NCI-H1436 treated with DMSO at 0.1 percent for 48 hours (cell line): Measurements from ENCODE around the gene ZNF487.
A peak's percentile ranks its signal among the peaks of the same experiment; 100 is the strongest.
"Not testable (repeated sequence)": the region's sequence is repeated elsewhere in the genome, so short reads cannot be mapped to it uniquely, and the experiment has no call there.

ENCODE experiments used
- DNase-seq: peaks from one replicate; lab custom pipeline; 2025; lab: John Stamatoyannopoulos, UW

ZNF487 gene

DNA sequence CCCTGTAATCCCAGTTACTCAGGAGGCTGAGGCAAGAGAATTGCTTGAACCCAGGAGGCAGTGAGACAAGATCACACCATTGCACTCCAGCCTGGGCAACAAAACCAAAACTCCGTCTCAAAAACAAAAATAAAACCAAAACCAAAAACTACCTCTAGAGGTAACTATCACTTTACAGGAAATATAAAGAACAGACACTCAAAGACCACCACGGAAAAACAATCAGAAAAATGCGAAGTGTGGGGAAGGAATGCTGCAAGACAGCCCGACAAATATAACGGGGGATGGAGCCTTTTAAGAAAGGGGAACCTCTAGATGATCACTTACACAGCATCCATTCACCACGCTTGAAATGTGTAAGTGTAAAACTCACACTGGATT lies 32.2 kb upstream of the ZNF487 start:
- DNase-seq, result no peak

DNA sequence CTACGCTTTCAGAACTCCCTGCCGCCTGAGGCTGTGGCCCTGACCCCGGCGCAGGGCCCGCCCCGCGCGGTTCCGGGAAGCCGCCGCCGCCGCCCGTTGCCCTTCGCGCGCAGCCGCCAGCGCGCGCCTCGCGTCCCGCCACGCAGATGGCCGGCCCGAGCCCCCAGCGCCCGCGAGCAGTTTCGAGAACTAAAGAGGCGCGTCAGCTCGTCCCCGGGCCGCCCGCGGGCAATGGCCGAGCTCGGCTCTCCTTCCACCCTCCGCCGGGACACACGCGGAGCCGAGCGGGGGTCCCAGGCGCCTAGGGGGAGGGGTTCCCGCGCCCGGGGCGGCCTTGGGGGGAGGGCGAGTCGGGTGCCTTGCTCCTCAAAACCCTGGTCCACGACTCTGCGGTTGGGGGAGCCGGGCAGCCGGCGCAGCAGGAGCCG lies 29.7 kb upstream of the ZNF487 start:
- no peak for DNase-seq

DNA sequence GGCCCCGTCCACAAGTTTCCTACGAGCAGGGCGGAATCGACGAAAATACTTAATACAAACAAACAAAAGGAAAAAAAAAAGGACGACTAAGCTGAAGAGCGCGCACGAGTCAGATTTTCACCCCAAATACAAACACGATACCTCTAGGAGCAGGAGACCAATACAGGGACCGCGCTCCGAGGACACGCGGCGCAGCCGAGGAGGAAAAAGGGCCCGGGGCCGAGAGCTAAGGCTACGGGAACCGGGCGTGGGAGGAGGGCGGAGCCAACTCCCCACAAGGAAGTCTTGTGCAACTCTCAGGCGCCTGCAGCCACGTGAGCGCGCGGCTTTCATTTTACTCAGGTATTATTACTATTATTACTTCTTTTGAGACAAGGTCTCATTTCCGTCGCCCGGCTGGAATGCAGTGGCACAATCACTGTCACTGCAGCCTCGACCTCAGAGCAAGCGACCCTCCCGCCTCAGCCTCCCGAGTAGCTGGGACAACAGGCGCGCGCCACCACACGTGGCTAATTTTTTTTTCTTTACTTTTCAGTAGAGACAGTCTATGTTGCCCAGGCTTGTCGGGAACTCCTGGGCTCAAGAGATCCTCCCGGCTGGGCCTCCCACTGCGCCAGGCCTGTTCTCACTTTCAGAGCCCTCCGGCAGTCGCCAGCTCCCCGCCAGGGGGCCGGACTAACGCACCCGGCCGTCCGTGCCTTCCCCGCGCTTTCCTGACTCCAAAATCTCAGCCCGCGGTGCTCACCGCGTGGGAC lies 29.2 kb upstream of the ZNF487 start:
- DNase-seq, result peak; percentile 65

DNA sequence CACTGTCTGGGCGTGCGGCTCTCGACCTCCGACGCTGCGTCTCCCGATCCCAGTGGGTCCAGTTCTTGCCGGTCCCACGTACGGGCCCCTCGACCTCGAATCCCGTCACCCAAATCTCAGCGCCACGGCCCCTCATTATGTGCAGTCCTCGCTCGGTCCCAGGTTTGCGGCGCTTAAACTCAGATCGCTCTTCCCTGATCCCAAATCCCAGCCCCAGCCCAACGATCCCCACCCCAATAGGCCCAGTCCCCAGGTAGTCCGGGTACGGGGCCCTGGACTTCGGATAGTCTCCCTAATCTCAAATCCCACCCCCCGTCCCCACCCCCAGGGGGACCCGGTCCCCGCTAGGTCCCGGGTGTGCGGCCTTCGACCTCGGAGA lies 28.6 kb upstream of the ZNF487 start:
- no peak for DNase-seq

DNA sequence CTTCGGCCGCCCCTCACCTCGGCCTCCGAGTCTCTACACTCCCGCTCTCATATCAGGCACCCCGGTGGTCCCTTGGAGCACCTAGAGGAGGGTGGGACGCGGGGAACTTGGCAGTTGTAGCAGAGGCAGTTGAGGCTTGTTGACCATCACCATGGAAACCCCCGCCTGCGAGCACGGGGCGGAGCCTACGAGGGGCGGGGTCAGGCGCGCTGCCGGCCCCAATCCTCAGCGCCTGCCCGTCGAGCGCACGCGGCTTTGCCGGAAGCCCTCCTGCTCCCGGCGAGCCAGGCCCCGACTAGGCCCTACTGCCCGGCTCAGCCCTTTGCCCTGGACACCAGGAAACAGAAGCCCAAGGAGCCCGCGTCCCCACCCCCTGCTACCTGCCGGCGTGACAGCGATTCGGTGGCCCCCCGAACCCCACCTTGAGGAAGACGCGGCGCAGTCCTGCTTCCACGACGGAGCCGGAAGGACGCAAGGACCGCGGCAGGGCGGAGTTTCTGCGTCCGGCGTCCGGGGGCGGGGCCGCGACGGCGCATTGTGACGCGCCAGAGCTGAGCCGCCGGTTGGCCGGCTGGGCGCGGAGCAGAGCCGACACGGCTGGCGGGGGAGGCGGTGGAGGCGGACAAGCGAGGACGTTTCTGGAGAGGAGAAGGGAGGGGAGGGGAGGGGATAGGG lies 28.1 kb upstream of the ZNF487 start, which contains the start of gene HNRNPF:
HNRNPF (minus strand) TSS at position 477 of the 675 bp plus-strand sequence. CDS start 21,302 bp downstream, outside the sequence.
- DNase-seq, result peak; percentile 75

DNA sequence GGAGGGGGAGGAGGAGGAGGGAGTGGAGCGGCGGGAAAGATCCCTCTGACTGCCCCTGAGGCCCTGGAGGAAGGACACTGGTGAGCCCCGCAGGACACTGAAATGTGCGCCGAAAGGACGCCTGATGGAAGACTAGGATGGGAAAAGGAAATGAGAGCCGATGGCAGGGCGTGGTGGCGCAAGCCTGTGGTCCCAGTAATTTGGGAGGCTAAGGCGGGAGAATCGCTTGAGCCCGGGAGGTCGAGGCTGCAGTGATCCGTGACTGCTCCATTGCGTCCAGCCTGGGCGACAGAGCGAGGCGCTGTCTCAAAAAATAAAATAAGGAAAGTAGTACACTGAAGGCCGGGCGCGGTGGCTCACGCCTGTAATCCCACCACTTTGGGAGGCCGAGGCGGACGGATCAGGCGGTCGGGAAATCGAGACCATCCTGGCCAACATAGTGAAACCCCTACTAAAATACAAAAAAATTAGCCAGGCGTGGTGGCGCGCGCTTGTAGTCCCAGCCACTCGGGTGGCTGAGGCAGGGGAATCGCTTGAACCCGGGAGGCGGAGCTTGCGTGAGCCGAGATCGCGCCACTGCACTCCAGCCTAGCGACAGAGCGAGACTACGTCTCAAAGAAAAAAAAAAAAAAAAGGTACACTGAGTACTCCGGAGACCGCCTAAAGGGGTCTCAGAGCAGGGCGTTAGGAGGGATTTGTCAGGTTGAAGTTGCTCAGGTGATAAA lies 27.4 kb upstream of the ZNF487 start:
- DNase-seq, result no peak

DNA sequence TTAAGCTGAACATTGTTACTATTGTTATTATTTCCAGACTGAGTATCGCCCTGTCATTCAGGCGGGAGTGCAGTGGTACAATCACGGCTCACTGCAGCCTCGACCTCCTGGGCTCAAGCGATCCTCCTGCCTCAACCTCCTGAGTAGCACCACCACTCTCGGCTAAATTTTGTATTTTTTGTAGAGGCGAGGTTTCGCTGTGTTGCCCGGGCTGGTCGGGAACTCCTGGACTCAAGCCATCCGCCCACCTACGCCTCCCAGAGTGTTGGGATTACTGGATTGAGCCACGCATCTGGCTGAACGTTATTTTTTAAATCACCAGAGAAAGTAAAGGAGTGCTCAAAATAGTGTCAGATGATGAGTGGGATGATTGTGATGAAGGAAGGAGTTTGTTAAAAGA lies 26.6 kb upstream of the ZNF487 start:
- DNase-seq, result no peak

DNA sequence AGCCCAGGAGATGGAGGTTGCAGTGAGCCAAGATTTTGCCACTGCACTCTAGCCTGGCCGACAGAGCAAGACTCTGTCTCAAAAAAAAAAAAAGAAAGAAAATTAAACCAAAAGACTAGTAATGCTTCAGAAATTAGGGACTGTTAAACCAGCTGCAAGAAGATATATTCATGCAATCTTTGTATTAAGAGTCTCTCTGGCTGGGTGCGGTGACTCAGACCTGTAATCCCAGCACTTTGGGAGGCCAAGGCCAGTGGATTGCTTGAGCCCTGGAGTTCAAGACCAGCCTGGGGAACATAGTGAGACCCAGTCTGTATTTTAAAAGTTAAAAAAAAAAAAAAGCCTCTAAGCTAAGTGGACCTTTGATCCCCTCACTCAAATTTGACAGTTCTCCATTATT lies 25.4 kb upstream of the ZNF487 start:
- no peak for DNase-seq

DNA sequence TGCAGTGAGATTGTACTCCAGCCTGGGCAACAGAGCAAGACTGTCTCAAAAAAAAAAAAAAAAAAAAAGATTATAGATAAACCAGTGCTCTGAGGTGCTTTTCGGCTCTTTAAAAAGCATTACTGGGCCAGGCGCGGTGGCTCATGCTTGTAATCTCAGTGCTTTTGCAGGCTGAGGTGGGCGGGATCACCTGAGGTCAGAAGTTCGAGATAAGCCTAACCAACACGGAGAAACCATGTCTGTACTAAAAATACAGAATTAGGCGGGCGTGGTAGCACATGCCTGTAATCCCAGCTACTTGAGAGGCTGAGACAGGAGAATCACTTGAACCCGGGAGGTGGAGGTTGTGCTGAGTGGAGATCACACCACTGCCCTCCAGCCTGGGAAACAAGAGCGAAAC lies 21.4 kb upstream of the ZNF487 start:
- no peak for DNase-seq

DNA sequence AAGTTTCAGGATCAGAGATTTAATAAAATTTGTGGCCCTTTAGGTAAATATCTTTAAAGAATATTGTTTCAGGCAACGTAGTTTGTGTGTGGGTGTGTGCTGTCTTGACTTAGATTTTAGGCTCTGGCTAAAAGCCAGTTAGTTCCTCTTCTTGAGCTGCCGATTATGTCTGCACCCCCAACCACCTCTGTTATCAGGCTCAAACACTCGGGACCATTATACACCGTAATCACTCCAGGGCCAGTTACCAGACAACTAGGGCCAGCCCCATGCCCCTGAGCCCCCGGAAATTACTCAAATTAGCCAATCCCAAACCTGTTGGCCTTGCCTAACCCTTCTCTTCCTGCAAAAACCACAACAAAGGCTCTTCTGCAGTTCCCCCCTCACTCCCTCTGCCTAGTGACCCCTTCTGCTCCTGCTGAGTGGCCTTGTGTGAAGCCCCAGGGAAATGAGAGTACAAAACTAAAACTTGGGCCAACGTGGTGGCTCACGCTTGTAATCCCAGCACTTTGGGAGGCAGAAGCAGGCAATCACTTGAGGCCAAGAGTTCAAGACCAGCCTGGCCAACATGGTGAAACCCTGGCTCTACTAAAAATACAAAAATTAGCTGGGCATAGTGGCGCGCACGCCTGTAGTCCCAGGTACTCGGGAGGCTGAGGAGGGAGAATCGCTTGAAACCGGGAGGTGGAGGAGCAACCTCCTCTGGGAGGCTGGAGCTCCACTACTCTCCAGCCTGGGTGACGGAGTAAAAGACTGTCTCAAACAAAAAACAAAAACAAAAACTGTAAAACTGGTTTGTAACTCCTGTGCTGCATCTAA lies 18.8 kb upstream of the ZNF487 start:
- peak; percentile 24 for DNase-seq

DNA sequence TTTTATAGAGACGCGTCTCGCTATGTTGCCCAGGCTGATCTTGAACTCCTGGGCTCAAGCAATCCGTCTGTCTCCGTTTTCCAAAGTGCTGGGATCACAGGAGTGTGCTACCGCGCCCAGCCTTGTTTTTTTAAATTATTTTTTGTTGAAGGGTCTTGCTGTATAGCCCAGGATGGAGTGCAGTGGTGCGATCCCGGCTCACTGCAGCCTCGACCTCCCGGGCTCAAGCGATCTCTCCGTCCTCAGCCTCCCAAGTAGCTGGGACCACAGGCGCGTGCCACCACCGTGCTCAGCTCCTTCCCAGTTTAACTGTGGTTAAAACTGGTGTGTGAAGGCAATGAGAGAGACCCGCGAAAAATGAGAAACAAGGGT lies 16.9 kb upstream of the ZNF487 start:
- no peak for DNase-seq

DNA sequence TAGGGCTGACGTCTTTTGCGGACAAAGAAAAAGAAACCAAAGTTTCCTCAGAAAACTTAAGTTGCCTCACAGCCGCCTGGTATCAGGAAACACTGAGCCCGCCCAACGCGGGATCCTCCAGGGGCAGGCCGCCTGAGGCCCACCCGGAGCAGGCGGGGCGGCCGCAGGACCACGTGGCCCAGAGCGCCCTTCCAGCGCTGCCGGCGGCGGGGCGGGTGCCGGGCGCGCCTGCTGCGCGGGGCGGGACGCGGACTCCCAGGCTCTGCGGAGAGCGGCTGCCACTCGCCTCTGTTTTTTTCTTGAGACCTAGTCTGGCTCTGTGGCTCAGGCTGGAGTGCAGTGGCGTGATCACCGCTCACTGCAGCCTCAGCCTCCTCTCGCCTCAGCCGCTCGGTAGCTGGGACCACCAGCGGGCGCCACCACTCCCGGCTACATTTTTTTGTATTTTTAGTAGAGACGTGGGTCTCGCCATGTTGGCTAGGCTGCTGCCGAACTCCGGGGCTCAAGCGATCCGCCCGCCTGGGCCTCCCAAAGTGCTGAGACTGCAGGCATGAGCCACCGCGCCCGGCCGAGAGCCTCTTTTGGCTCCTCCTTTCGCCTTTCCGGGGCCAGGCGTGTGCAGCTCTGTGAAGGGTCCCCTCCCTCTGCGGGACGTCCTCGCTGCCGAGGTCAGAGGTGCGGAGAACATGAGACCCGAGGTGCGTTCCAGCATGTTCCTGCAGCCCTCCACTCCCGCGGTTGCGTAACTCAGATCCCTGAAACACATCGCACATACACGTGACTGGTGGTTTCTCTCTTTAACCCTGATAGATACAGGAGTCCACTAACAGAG lies 16.3 kb upstream of the ZNF487 start:
- DNase-seq, result no peak

DNA sequence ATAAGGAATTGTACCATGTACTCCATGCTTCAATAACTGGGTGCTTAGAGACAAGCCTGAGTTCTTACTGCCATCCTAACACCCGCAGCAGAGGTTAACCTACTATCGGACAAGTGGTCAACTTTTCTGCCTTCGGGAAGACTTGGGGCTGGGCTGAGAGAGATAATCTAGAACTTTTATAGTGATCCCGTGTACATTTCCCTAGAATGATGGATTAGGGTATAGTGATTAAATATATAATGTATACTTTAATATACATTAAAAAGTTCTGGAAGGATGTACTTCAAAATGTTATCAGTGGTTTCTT lies 15.8 kb upstream of the ZNF487 start:
- no peak for DNase-seq

DNA sequence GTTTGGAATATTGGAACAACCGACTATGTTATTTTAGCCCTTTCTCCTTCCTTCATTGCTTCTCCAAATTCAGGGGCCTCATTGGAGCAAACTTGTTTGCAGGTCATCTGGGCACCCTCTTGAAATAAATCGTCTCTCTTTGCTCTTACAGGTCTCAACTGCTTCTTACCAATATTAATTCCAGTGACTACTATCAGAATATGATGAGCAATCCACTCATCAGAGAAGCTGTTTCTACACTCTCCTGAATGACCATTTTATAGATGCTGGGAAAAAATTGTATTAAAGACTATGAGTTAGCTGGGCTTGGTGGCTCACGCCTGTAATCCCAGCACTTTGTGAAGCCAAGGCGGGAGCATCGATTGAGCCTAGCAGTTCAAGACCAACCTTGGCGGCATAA lies 15.4 kb upstream of the ZNF487 start:
- DNase-seq, result no peak

DNA sequence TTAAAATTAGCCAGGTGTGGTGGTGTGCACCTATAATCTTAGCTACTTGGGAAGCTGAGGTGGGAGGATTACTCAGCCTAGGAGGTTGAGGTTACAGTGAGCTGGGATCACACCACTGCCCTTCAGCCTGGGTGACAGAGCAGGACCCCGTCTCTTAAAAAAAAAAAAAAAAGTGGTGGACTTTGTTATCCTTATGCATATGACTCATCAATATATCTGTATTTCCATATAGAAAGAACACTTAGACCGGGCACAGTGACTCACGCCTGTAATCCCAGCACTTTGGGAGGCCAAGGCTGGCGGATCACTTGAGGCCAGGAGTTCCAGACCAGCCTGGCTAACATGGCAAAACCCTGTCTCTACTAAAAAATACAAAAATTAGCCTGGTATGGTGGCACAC lies 15.0 kb upstream of the ZNF487 start:
- DNase-seq, result not testable (repeated sequence)

DNA sequence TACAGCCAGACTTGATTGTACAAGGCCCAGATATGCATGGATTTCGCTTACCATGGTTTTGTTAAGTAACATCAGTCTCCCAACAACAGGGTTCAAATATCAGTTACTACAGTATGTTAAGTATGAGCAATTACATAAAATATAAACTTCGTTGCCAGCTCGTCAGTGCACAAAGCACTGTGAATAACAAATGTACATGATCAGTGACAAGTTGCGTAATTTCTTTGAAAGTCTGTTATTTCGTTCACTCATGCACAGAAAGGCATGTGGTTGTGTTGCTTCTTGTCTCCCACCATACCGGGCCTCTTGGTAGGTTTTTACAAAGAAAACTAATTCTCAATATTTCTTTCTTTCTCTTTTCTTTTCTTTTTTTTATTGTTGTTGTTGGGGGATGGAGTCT lies 12.5 kb upstream of the ZNF487 start:
- DNase-seq, result no peak

DNA sequence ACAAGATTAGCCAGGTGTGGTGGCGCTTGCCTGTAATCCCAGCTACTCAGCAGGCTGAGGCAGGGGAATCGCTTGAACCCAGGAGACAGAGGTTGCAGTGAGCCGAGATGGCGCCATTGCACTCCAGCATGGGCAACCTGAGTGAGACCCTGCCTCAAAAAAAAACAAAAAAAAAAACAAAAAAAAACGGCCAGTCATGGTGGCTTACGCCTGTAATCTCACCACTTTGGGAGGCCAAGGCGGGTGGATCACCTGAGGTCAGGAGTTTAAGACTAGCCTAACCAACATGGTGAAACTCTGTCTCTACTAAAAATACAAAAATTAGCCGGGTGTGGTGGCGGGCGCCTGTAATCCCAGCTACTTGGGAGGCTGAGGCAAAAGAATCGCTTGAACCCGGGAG lies 10.4 kb upstream of the ZNF487 start:
- not testable (repeated sequence) for DNase-seq

DNA sequence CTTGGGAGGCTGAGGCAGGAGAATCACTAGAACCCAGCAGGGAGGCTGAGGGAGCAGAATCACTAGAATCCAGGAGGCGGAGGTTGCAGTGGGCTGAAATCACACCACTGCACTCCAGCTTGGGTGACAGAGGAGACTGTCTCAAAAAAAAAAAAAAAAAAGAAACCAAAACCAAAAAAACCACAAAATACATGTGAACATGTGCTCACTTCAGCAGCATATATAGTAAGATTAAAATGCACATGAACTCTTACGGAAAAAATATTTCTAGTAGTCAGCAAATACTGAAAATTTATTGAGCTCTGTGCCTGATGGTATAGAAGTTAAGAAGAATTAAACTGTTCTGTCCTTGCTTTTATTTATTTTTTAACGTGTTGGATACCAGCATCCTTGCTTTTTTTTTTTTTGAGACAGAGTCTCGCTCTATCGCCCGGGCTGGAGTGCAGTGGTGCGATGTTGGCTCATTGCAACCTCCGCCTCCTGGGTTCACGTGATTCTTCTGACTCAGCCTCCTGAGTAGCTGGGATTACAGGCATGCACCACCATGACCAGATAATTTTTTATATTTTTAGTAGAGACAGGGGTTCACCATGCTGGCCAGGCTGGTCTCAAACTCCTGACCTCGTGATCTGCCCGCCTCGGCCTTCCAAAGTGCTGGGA lies 9.6 kb upstream of the ZNF487 start:
- DNase-seq, result no peak

DNA sequence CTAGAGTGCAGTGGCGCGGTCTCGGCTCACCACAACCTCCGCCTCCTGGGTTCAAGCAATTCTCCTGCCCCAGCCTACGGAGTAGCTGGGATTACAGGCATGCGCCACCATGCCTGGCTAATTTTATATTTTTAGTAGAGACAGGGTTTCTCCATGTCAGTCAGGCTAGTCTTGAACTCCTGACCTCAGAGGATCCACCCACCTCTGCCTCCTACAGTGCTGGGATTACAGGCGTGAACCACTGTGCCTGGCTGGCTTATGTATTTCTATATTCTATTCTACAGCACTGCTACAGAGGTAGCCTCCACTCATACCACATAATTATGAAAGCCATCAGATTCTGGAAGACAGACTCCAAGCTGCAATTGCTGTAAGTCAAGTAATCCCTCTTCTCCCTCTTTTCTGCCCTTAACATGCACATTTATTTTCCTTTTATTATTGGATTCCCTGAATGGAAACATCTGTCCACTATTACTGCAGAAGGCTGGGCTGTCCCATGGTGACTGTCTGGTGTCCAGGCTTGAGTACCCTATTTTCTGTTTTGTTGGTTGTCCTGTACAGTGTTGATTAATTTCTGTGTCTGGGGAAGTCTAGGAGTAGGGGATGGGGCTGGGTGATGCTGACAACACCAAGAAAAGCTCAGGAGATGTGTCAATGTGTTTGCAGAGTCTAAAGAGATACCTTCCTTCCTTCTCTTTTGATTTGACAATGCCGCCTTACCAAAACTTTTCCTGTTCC lies 5.8 kb upstream of the ZNF487 start:
- no peak for DNase-seq

DNA sequence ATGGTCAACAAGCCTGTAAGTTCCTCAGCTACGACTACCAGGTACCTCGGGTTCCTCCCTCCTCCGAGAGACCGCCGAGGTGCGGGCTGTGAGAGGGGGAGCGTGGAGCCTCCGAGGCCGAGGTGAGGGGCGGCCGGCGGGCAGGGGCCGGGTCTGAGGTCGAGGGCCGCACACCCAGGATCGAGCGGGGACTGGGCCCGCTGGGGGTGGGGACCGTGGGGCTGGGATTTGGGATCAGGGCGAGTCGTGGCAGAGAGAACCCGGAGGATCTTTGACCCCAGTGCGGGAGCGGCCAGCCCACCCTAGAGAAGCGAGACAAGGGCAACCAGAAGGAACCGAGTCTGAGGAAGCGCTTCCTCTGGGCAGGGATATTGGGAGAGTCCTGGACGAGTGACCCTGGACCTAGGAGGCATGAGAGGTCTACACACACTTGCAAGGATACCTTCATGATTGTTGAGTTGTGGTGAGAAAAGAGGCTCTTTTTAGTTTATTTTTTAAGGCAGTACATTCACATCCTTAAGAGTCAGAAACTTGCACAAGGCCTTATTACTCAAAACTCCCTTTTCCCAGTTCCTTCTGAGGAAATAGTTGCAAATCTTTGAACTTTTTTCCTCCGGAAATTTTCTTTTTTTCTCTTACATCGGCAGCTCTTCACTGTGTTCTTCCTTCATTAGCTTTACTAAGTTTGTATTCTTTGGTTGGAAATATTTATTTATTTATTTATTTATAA lies 395 bp downstream of the ZNF487 start:
- DNase-seq, result no peak
